RPMI8226 (cell line): ENCODE measurements around the gene TOGARAM1.

Experiments
- DNase-seq: peaks from one replicate; pipeline ENCODE4 v3.0.0-alpha.2; 2015

The TOGARAM1 gene, protein sequence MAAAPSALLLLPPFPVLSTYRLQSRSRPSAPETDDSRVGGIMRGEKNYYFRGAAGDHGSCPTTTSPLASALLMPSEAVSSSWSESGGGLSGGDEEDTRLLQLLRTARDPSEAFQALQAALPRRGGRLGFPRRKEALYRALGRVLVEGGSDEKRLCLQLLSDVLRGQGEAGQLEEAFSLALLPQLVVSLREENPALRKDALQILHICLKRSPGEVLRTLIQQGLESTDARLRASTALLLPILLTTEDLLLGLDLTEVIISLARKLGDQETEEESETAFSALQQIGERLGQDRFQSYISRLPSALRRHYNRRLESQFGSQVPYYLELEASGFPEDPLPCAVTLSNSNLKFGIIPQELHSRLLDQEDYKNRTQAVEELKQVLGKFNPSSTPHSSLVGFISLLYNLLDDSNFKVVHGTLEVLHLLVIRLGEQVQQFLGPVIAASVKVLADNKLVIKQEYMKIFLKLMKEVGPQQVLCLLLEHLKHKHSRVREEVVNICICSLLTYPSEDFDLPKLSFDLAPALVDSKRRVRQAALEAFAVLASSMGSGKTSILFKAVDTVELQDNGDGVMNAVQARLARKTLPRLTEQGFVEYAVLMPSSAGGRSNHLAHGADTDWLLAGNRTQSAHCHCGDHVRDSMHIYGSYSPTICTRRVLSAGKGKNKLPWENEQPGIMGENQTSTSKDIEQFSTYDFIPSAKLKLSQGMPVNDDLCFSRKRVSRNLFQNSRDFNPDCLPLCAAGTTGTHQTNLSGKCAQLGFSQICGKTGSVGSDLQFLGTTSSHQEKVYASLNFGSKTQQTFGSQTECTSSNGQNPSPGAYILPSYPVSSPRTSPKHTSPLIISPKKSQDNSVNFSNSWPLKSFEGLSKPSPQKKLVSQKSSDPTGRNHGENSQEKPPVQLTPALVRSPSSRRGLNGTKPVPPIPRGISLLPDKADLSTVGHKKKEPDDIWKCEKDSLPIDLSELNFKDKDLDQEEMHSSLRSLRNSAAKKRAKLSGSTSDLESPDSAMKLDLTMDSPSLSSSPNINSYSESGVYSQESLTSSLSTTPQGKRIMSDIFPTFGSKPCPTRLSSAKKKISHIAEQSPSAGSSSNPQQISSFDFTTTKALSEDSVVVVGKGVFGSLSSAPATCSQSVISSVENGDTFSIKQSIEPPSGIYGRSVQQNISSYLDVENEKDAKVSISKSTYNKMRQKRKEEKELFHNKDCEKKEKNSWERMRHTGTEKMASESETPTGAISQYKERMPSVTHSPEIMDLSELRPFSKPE (N-terminal part only)

DNA sequence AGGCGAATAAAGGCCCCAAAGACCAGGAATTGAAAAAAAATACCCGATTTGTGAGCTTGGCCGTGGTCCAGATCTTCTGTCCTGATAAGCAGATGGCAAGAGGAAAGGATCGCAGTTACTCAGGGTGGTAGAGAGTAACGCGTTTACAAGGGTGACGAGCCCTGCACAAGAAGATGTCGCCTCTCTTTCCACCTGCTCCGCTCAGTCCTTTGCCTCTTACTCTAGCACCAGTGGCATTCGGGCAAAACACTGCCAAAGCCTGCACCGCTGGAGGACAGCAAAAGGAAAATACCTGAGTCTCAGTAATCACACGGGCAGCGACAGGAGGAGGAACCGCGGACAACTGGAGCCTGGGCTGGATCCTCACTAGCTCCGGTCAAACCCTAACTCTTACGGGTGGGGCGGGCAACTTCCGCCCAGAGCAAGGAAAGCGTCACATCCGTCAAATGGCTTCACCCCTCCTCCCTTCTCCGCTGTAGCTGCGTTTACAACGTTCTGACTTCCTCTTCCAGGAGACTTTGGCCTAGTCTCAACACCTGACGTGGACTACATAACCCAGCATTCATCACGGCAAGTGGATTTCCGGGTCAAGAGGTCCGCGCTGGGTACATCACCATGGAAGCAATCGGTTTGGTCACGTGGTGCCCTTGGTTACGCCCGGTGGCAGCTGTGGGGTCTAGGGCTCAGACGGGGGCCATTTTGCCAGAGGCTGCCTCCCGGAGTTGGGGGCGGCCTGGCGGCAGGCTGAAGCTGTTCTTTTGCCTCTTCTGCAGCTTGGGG lies at the start of gene TOGARAM1, which contains the start of gene KLHL28:
TOGARAM1 (plus strand) TSS at position 637 of the 780 bp plus-strand sequence. CDS start 232 bp downstream, outside the sequence.
KLHL28 (minus strand) TSS at position 394 of the 780 bp plus-strand sequence. CDS start 16,019 bp downstream, outside the sequence.
- peak; percentile 96 for DNase-seq

DNA sequence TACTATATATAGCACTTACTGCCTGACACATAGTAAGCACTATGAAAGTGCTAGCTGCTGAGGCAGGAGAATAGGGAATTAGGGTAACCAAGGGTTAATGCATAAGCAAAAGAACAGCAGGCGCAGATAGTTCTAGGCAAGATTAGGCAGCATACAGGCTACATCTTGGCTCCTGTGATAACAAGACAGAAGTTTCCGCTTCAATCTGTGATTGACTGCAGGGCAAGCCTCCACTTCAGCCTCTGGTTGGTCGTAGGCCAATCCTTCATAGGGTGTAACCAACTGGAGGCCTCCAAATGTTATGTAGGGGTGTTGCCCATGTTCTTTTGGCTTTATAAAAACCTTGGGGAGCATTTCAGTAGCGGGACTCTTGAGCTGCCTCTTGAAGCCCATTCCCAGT lies 47.1 kb upstream of the TOGARAM1 start:
- no peak for DNase-seq

- DNase-seq = no peak
Measured at GRCh38 chr14:44928793-44929192, 33.2 kb upstream of the TOGARAM1 start.

DNA sequence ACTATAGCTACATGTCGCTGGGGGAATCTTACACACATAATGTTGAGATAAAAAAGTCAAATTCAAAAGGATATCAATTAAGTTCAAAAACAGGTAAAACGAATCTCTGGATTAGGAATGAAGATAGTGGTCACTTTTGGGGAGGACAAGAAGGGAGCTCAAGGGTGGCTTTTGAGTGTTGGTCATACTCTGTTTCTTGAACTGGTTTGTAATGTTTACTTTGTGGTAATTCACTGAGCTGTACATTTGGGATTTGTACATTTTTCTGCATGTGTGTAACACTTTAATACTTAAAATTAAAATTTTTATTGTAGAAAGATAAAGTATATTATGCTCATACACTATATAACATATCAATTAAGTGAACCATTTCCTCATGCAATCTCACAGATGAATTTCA lies 26.8 kb upstream of the TOGARAM1 start:
- DNase-seq = no peak

GRCh38 chr14:44937547-44937946 lies 24.4 kb upstream of the TOGARAM1 start:
- DNase-seq = no peak

DNA sequence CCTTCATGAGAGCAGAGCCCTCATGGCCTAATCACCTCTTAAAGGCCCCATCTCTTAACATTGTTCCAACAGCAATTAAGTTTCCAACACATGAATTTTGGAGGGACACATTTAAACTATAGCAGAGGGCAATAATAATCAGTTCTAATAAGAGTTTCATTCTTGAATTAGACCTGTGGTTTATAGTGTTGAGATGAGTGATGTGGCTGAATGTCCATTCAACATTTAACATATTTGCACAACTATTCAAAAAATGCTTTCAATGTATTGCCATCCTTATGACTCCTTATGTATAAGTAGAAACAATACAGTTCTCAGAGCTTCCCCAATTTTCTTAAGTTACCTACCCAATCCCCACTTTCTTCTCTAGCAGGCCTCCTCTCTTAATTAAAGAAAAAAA lies 21.8 kb upstream of the TOGARAM1 start:
- no peak for DNase-seq

- no peak for DNase-seq
Measured at GRCh38 chr14:44940944-44941343, 21.0 kb upstream of the TOGARAM1 start.

DNA sequence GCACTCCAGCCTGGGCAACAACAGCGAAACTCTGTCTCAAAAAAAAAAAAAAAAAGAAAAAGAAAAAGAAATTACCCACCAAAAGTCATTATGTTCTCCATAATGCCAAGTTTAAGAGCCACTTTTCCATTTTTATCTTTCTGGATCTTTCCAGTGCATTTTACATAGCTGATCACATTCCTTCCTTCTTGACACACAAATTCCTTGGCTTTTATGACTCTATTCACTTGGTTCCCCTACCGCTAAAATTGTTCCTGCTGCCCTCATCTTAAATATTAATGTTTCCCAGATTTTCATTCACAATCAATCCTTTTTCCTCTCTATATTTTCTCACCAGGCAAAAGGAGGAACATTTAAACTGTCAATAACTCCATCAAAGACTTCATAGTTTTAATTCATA lies 20.4 kb upstream of the TOGARAM1 start:
- DNase-seq = no peak

DNA sequence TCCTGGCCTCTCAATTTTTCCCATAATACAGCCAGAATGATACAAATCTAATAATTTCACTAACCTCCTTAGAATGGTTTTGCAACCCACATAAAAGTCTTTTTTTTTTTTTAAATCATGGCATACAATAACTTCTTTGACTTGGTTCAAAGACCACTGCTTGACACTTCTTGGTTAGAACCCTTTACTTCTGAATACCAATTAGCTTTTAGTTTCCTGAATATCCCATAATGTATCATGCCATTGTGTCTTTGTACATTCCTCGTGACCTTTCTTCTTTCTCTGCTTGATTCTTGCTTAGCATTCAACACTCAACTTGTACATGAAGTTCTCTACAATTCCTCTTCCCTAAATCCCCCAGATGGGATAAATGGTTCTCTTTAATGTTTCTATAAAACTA lies 19.6 kb upstream of the TOGARAM1 start:
- DNase-seq = no peak

DNA sequence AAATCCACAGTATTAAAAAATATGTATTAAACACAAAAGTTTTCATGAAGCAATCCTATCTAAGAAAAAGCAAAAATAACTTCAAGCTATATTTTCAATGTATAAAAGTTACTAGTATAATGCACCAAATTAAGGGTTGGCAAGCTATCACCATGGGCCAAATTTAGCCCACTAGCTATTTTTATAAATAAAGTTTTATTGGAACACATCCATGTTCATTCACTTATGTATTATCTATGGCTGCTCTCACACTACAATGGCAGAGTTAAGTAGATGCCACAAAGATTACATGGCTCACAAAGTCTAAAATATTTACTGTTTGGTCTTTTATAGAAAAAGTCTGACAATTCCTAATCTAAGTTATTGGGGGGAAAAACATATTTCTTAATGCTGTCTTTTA lies 17.9 kb upstream of the TOGARAM1 start:
- DNase-seq = no peak

DNA sequence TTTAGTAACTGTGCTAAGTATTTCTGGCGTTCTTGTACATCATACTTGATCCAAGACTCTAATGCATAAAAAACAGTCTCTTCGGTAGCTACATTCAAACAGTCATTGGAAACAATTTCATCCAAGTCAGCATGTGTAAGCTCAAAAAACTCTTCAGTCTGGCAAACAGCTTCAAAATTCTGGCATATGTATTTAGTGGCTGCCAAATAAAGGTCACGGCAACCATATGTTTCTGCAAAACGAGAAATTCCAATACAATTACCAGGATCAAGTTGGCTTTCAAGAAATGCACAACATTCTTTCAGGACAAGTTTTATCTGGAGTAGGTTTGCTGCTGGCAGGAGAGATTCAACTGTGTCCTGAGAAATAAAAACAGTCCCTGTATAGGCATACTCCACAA lies 16.7 kb upstream of the TOGARAM1 start:
- no peak for DNase-seq

DNA sequence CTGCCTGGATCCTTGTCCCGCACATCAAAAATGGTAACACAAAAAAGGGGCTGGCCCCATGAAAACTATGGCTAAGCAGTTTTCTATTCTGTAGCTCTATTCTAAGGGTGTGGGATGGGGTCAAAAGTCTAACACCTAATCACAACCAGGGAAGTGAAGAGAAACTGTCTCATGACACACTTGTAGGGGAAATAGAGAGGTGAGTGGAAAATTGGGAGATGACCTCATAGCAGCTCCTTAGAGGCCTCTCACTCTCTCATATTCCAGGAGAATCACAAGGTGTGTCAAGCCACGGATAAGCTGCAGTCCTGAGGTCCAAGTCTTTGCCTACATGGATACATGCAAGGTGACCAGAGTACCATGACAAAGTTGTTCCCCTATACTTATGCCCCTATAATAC lies 10.9 kb upstream of the TOGARAM1 start:
- DNase-seq = no peak

- no peak for DNase-seq
Measured at GRCh38 chr14:44952391-44953110, 9.4 kb upstream of the TOGARAM1 start.

DNA sequence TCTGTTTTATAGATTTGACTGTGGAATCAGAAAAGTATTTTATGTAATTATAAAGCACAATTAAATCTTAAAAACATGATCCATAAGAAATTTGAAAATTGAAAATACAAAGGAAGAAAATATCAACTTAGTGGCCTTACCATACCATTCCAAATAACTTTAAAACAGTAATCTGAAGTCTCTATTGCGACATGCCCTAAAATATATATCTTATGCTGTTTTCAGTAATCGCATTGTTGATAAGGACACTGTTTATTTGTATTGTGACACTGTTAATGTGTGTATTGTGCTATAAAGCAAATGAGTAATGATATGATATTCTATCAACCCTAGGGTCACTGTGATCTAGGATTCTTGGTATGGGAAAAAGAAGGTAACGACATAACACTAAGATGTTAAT lies 7.2 kb upstream of the TOGARAM1 start:
- DNase-seq = no peak

DNA sequence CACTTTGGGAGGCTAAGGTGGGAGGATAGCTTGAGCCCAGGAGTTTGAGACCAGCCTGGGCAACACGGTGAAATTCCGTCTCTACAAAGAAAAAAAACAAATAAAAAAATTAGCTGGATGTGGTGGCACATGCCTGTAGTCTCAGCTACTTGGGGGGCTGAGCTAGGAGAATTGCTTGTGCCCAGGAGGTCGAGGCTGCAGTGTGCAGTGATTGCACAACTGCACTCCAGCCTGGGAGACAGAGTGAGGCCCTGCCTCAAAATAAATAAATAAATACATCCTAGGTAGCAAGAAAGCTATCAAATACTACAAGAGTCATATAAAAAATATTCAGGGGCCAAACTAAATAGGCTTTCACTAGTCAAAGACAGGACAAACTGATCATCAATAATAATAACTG lies 6.5 kb upstream of the TOGARAM1 start:
- no peak for DNase-seq

GRCh38 chr14:44956866-44957265 lies 5.1 kb upstream of the TOGARAM1 start:
- no peak for DNase-seq

- no peak for DNase-seq
Measured at GRCh38 chr14:44959538-44959937, 2.5 kb upstream of the TOGARAM1 start.

DNA sequence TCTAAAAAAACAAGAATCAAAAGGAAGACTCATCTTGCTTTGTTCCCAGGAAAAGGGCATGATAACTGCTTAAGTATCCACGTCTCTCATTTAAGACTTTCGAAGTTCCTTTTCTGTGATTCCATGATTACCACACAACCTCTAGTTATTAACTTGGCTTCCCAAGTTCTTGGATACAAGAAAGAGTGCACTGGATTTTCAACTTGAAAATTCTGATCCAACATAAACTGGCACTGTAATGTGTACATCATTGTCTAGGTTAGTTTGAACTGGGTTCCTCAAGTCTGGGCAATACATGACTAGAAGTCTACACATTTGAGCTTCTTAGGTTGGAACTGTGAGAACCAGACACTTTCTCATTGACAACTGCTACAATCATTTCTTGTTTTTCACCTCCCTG lies 1.8 kb upstream of the TOGARAM1 start:
- DNase-seq = no peak

DNA sequence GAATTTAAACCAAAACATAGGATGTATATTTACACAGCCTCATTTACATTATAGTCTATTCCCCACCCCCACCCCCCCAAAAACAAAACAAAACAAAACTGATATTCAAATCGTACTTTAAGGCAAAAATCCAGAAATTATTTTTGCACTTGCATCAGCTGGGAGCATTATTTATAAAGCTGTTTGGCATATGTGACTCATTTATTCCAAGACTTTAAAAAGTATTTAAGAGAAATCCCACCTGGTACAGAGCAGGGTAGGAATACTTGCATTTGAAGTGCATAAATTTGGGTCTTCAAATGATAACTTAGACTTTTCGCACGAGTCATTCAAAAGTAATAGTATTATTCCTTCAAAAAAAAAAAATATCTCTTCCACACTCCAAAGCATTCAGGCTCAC lies 1.3 kb upstream of the TOGARAM1 start:
- DNase-seq = no peak

DNA sequence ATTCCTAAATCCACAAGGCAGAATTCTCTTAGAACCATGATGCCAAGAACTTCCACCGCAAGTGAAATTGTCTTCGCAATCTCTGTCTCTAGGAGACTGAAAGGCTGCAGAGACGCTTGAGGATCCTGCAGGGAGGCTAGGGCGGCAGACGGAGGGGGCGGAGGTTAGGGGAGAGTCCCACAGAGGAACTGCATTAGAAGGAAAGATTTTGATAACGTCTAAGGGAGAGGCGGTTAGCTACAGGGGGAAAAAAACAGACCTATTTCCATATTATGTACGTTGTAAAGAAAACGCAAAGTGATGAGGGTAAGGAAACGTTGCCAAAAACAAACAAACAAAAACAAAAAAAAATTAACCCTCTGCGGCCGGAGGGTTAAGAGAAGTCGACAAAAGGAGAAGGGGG lies 838 bp upstream of the TOGARAM1 start:
- peak; percentile 63 for DNase-seq

- peak; percentile 44 for DNase-seq
Measured at GRCh38 chr14:44962334-44963043, 499 bp downstream of the TOGARAM1 start.
